HepG2 (cell line): Measurements from ENCODE around the gene MAP3K5. TPM values are rescaled to one million over a fixed set of nuclear protein-coding genes. Genes with fewer than 3 reads are reported as not detected.
"Not testable (repeated sequence)": the region's sequence is repeated elsewhere in the genome, so short reads cannot be mapped to it uniquely, and the experiment has no call there.

Source experiments
- ATAC-seq: fragments of 200-7000 bp; cut with Tn5 transposase; 3 replicates; pipeline ENCODE4 v1.9.1; 2020; ENCODE audit warnings: mild to moderate bottlenecking, moderate library complexity
- BruUV-seq: library from RNA; stranded (reverse); fragments of 400-500 nt; replicated peaks from 2 replicates; lab custom pipeline; 2021; lab: Mats Ljungman, UMichigan
- CTCF ChIA-PET: fragments of 300-600 bp; formaldehyde crosslinking; extraction: SDS; loops from one replicate; lab custom pipeline; 2021; ENCODE audit warnings: low total read pairs, inconsistent platforms, low intra/inter-chr PET ratio; lab: Yijun Ruan, JAX
- POLR2A ChIA-PET: fragments of 350-600 bp; sonication (Branson Sonifier 250); formaldehyde crosslinking; loops from one replicate; lab custom pipeline; 2020; ENCODE audit warnings: antibody characterized with exemption, inconsistent platforms; lab: Yijun Ruan, JAX
- DNase-seq: peaks from one replicate; pipeline ENCODE4 v3.0.0-alpha.2; 2015; ENCODE audit warnings: low spot score
- FAIRE-seq: peaks from 3 replicates; lab custom pipeline; 2011; peaks lifted over from hg19 to GRCh38; lab: Jason Lieb, UNC
- H2AFZ ChIP-seq: one replicate; pipeline ENCODE4 v1.6.1; 2011; ENCODE audit warnings: low read length, inconsistent platforms
- H3K27ac ChIP-seq: fragments of 300-600 bp; 3 replicates; pipeline ENCODE4 v1.8.0; 2011; ENCODE audit warnings: mixed run types, mild to moderate bottlenecking, mixed read lengths, low read length, inconsistent platforms; ENCODE audit not compliant: insufficient read depth; ENCODE audit errors: extremely low read length
- H3K27me3 ChIP-seq, 2 experiments: fragments of 200-600 bp in 1 of 2; 2 replicates in 1 of 2; 3 replicates in 1 of 2; pipeline versions ENCODE4 v1.6.0 to v1.8.0; 2011; ENCODE audit warnings: low read length in 2 of 2, mild to moderate bottlenecking in 2 of 2, moderate library complexity in 2 of 2, inconsistent platforms in 1 of 2; ENCODE audit not compliant: insufficient read depth in 2 of 2, control insufficient read depth in 1 of 2
- H3K36me3 ChIP-seq, 2 experiments: fragments of 200-600 bp in 1 of 2; replicated peaks in 1 of 2; 2 replicates in 1 of 2; 3 replicates in 1 of 2; pipeline versions ENCODE4 v1.5.1 to v1.8.0; 2011; ENCODE audit warnings: low read length in 2 of 2, inconsistent platforms in 1 of 2; ENCODE audit not compliant: insufficient read depth in 2 of 2, control insufficient read depth in 1 of 2
- H3K4me1 ChIP-seq: 2 replicates; pipeline ENCODE4 v1.5.1; 2012; ENCODE audit warnings: low read length, inconsistent platforms; ENCODE audit not compliant: insufficient read depth
- H3K4me2 ChIP-seq: 2 replicates; pipeline ENCODE4 v1.6.0; 2011; ENCODE audit warnings: low read depth, low read length, inconsistent platforms
- H3K4me3 ChIP-seq, 3 experiments: fragments of 200-600 bp in 1 of 3; sonication (generic), shearing (Covaris generic) in 1 of 3; replicated peaks in 1 of 3; 2 replicates each; pipeline ENCODE4 v1.5.1; 2011 to 2016; ENCODE audit warnings: low read length in 3 of 3, inconsistent platforms in 2 of 3, low read depth in 2 of 3, mild to moderate bottlenecking in 2 of 3, control low read depth in 1 of 3, mixed read lengths in 1 of 3; ENCODE audit not compliant: insufficient read depth in 1 of 3
- H3K79me2 ChIP-seq: one replicate; pipeline ENCODE4 v1.6.1; 2011; ENCODE audit warnings: low read length, inconsistent platforms; ENCODE audit not compliant: insufficient read depth
- H3K9ac ChIP-seq: 2 replicates; pipeline ENCODE4 v1.6.0; 2011; ENCODE audit warnings: mild to moderate bottlenecking, low read depth, low read length, inconsistent platforms; ENCODE audit not compliant: insufficient read depth
- H3K9me3 ChIP-seq: 2 replicates; pipeline ENCODE4 v1.5.1; 2012; ENCODE audit warnings: mild to moderate bottlenecking, low read length
- H4K20me1 ChIP-seq: 2 replicates; pipeline ENCODE4 v1.6.0; 2011; ENCODE audit warnings: inconsistent platforms, mild to moderate bottlenecking, low read length, moderate library complexity; ENCODE audit not compliant: insufficient read depth
- ATF7 ChIP-seq, 2 experiments: fragments of 450-650 bp in 1 of 2; sonication (generic) in 1 of 2; formaldehyde crosslinking in 1 of 2; IDR thresholded peaks; 2 replicates each; pipeline versions ENCODE4 v1.4.0 to v1.6.1; 2016 to 2020; ENCODE audit warnings: antibody characterized with exemption in 1 of 2, mild to moderate bottlenecking in 1 of 2, missing genetic modification reagents in 1 of 2
- CREB1 ChIP-seq, 2 experiments: fragments of 450-650 bp in 1 of 2; IDR thresholded peaks; 2 replicates each; pipeline ENCODE4 v1.6.1; 2016 to 2017; ENCODE audit warnings: control low read depth in 1 of 2, mild to moderate bottlenecking in 1 of 2, missing compliant biosample characterization in 1 of 2, missing genetic modification characterization in 1 of 2
- HES4 ChIP-seq: sonication (generic); formaldehyde crosslinking; IDR thresholded peaks from 2 replicates; pipeline ENCODE4 v1.9.0; 2021; ENCODE audit warnings: mild to moderate bottlenecking, missing genetic modification reagents, borderline replicate concordance
- MAFF ChIP-seq: IDR thresholded peaks from 2 replicates; pipeline ENCODE4 v1.6.1; 2011; ENCODE audit warnings: low read depth, low read length, improper control_type of control experiment
- MAFK ChIP-seq, 2 experiments: IDR thresholded peaks in 1 of 2; conservative IDR thresholded peaks in 1 of 2; 2 replicates each; pipeline ENCODE4 v1.6.1; 2011; ENCODE audit warnings: improper control_type of control experiment in 2 of 2, low read length in 2 of 2
- RBM39 ChIP-seq: fragments of 200-400 bp; formaldehyde crosslinking; IDR thresholded peaks from one replicate; pipeline ENCODE4 v1.6.1; 2018; ENCODE audit warnings: antibody characterized with exemption, mild to moderate bottlenecking, low read depth, low read length; ENCODE audit not compliant: poor library complexity, severe bottlenecking
- ZBED4 ChIP-seq: sonication (generic); formaldehyde crosslinking; IDR thresholded peaks from 2 replicates; pipeline ENCODE4 v1.4.0; 2020; ENCODE audit warnings: missing genetic modification reagents, borderline replicate concordance
- WGBS: methylation state at CpG from one replicate; pipeline ENCODE4 v1.1.6; 2017; ENCODE audit warnings: low lambda C conversion rate; 5-methylcytosine and 5-hydroxymethylcytosine counted together
- in situ Hi-C: cut with HindIII; loops from 2 replicates; pipeline ENCODE4 v1.10.0; 2017; ENCODE audit warnings: low pct_unique_long_range_greater_than_20kb; ENCODE audit not compliant: extremely low pct_ligation_motif_present
- intact Hi-C: fragments of 100-400 bp; cut with micrococcal nuclease; formaldehyde crosslinking; loops from one replicate; pipeline ENCODE4 v1.10.0; 2022; ENCODE audit not compliant: unreplicated experiment
- polyA plus RNA-seq, 8 experiments: library from polyadenylated mRNA; depleted of rRNA in 3 of 8; stranded (reverse) in 7 of 8; unstranded in 1 of 8; fragments of >200 nt; fragmentation: Illumina TruSeq in 4 of 8; extraction: Trizol in 4 of 8; gene quantifications; 2 replicates each; pipeline versions ENCODE4 v1.2.1 to v1.2.3, GENCODE V29; 2011 to 2016; ENCODE audit warnings: low read depth in 4 of 8, missing spikeins in 1 of 8, mixed read lengths in 1 of 8; ENCODE audit not compliant: insufficient read depth in 1 of 8
- total RNA-seq, 5 experiments: library from RNA; depleted of rRNA; stranded (reverse); fragments of >200 nt; fragmentation: Illumina TruSeq; extraction: Trizol; gene quantifications; 2 replicates each; pipeline ENCODE4 v1.2.3, GENCODE V29; 2016; ENCODE audit warnings: low read depth in 1 of 5
- TF ChIP-seq, protein P1 (sequence below): sonication (generic); formaldehyde crosslinking; IDR thresholded peaks from 2 replicates; pipeline ENCODE4 v1.8.0; 2022; ENCODE audit warnings: mild to moderate bottlenecking, missing genetic modification reagents, moderate library complexity

The MAP3K5 gene
- total and polyA plus RNA-seq, 2 of the 13 experiments (the other 11 are each of a cell fraction or from before 2014, with no cell fraction given) = not detected

- TF ChIP-seq, protein P1, sequence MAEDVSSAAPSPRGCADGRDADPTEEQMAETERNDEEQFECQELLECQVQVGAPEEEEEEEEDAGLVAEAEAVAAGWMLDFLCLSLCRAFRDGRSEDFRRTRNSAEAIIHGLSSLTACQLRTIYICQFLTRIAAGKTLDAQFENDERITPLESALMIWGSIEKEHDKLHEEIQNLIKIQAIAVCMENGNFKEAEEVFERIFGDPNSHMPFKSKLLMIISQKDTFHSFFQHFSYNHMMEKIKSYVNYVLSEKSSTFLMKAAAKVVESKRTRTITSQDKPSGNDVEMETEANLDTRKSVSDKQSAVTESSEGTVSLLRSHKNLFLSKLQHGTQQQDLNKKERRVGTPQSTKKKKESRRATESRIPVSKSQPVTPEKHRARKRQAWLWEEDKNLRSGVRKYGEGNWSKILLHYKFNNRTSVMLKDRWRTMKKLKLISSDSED = no peak
- TF ChIP-seq ZBED4 (CRISPR knock-in tag) = no peak
Observed at GRCh38 chr6:136587527-136587926, 204.8 kb downstream of the MAP3K5 start (continued).

GRCh38 chr6:136586295-136586694 lies 206.0 kb downstream of the MAP3K5 start:
- H3K4me1 ChIP-seq = no peaks in the 10 kb centered on the region
- ATAC-seq (no peak), DNase-seq (no peak), FAIRE-seq (no peak)
- ChIA-PET CTCF (no interaction called here), POLR2A (no interaction called here)
- H3K36me3 ChIP-seq = no peaks in the 10 kb centered on the region
- H3K79me2 ChIP-seq = no peaks in the 10 kb centered on the region
- H3K9ac ChIP-seq = no peak overlapping the region
- no peak overlapping the region for H3K4me2 ChIP-seq
- 7% methylated on average over 4 of the region's 4 CpGs for WGBS
- no peaks in the 10 kb centered on the region; a peak in 1 of 5 replicates for H3K27me3 ChIP-seq
- TF ChIP-seq MAFF (0 out of 2 replicates have a peak, but pooled peaks have one; percentile 1), MAFK (conservative IDR thresholded peaks at IDR 0.05 in 1 of 2, IDR thresholded peaks at IDR 0.05 in 1 of 2; ENCODE audit: low read length in 2 of 2) (0 out of 4 replicates have a peak, but pooled peaks of 1 of the 2 experiments have one; percentile 1), RBM39 (no peak), CREB1 (IDR thresholded peaks at IDR 0.05) (peak; percentile 75), CREB1 (CRISPR knock-in tag; IDR thresholded peaks at IDR 0.05) (no peak), HES4 (CRISPR knock-in tag) (no peak), ATF7 (IDR thresholded peaks at IDR 0.05) (peak; percentile 86), ATF7 (CRISPR knock-in tag; IDR thresholded peaks at IDR 0.05) (no peak)
- BruUV-seq = no TSS peak
- intact Hi-C loops (loop anchor here (10.0 kb wide), 1 partner anchor 209 kb away; the partner anchor contains the start of gene MAP3K5), in situ Hi-C loops (no loop called here)
- H3K27ac ChIP-seq = no peak overlapping the region
- no peaks in the 10 kb centered on the region for H3K9me3 ChIP-seq
- H3K4me3 ChIP-seq = no peak overlapping the region
- no peaks in the 10 kb centered on the region for H4K20me1 ChIP-seq
- H2AFZ ChIP-seq = no peak overlapping the region

DNA sequence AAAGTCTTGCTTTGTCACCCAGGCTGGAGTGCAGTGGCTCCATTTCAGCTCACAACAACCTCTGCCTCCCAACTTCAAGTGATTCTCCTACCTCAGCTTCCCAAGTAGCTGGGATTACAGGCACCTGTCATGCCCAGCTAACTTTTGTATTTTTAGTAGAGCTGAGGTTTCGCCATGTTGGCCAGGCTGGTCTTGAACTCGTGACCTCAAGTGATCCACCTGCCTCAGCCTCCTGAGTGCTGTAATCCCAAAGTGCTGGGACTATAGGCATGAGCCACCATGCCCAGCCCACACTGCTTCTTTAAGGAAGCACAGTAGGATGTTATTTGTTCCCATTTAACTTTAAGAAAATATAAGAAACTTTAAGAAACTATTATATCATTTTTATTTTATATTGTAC lies 206.8 kb downstream of the MAP3K5 start:
- H3K4me2 ChIP-seq, H4K20me1 ChIP-seq, H3K9ac ChIP-seq, H3K27me3 ChIP-seq, H2AFZ ChIP-seq, H3K79me2 ChIP-seq, H3K4me3 ChIP-seq, H3K27ac ChIP-seq, BruUV-seq, H3K9me3 ChIP-seq, CTCF ChIA-PET, in situ Hi-C loops, POLR2A ChIA-PET, H3K4me1 ChIP-seq, DNase-seq, ATAC-seq, FAIRE-seq, H3K36me3 ChIP-seq: not testable (repeated sequence)
- intact Hi-C loops = loop anchor here (10.0 kb wide), 1 partner anchor 209 kb away; the partner anchor contains the start of gene MAP3K5
- WGBS = 22% methylated on average over 2 of the region's 2 CpGs
